Neural cell (in vitro differentiated cells): ENCODE data around the gene RNF212.

Experiments used
- RAD21 ChIP-seq: fragments of 450-650 bp; conservative IDR thresholded peaks from 2 replicates; pipeline ENCODE4 v1.6.1; 2014; ENCODE audit warnings: antibody characterized with exemption, mild to moderate bottlenecking, moderate library complexity
- TF ChIP-seq, protein P1 (sequence below): IDR thresholded peaks from 2 replicates; pipeline ENCODE4 v1.6.1; 2012; ENCODE audit warnings: borderline replicate concordance

DNA sequence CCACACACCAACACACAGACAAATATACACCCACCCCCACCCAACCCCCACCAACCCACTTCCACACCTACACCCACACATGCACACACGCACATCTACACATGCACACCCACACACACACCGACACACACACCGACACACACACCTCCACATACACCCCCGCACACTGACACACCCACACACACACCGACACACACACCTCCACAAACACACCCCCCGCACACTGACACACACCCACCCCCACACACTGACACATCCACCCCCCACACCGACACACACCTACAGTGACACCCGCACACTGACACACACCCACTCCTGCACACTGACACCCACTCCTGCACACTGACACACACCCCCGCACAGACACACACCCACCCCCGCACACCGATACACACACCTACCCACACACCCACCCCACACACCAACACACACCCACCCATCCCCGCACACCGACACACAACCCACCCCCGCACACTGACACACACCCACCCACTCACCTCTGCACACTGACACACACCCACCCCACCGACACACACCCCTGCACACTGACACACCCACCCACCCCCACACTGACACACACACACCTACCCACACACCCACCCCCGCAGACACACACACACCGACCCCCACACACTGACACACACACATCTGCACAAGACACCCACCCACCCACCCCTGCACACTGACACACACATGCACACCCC lies 70.9 kb downstream of the RNF212 start:
- TF ChIP-seq, protein P1, sequence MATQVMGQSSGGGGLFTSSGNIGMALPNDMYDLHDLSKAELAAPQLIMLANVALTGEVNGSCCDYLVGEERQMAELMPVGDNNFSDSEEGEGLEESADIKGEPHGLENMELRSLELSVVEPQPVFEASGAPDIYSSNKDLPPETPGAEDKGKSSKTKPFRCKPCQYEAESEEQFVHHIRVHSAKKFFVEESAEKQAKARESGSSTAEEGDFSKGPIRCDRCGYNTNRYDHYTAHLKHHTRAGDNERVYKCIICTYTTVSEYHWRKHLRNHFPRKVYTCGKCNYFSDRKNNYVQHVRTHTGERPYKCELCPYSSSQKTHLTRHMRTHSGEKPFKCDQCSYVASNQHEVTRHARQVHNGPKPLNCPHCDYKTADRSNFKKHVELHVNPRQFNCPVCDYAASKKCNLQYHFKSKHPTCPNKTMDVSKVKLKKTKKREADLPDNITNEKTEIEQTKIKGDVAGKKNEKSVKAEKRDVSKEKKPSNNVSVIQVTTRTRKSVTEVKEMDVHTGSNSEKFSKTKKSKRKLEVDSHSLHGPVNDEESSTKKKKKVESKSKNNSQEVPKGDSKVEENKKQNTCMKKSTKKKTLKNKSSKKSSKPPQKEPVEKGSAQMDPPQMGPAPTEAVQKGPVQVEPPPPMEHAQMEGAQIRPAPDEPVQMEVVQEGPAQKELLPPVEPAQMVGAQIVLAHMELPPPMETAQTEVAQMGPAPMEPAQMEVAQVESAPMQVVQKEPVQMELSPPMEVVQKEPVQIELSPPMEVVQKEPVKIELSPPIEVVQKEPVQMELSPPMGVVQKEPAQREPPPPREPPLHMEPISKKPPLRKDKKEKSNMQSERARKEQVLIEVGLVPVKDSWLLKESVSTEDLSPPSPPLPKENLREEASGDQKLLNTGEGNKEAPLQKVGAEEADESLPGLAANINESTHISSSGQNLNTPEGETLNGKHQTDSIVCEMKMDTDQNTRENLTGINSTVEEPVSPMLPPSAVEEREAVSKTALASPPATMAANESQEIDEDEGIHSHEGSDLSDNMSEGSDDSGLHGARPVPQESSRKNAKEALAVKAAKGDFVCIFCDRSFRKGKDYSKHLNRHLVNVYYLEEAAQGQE = no peak
- TF ChIP-seq RAD21 = no peak
